Measurements from ENCODE around the gene CDK2. TPM values are rescaled to one million over a fixed set of nuclear protein-coding genes. Genes with fewer than 3 reads are reported as not detected.
A peak's percentile ranks its signal among the peaks of the same experiment; 100 is the strongest.

The CDK2 gene
- total and polyA plus RNA-seq, 9 of the 15 experiments (the other 6 are each of a cell fraction or from before 2014, with no cell fraction given): 17.4 to 213 (median 109) TPM

DNA sequence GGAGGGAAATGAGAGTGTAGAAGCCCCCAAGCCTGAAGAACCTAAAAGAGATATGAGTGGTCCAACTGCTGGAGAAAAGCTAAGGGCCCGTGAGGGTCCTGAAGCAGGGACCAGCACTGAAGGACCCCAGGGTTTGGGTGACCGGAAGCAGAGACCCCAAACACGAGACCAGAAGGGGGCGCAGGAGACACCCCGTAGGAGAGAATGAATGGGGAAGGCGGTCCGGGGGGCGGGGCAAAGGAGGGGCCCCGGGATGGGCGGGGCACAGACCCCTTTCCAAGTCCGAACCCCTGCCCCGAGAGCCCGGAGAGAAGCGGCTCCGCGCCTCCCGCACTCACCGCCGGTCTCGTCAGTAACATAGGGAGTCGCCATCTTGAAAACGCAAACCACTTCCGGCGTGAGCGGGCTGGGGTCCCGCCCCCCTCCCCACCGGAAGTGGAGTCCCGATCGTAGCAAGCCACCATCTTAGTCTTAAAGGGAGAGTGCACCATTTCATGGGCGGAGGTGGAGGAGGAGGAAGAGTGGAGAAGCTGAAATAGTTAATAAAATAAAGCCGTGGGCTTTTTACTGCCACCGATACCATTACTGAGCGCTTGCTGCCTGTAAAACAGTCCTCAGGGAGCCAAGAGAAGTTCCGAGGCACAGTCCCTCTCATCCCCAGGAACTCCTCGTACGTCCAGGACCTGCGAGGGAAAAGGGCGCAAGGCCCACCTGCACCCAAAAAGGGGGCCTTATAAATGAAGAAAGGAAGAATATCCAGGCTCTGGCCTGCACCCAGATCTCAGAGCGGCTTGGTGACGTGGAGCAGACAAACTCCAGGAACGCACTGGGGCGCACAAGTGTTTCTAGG, 39.7 kb upstream of the CDK2 start (continued):
- peak; percentile 32; the same call in 1 of the 2 replicates for TF ChIP-seq L3MBTL2 (IDR thresholded peaks at IDR 0.05)
- TF ChIP-seq, protein P1, sequence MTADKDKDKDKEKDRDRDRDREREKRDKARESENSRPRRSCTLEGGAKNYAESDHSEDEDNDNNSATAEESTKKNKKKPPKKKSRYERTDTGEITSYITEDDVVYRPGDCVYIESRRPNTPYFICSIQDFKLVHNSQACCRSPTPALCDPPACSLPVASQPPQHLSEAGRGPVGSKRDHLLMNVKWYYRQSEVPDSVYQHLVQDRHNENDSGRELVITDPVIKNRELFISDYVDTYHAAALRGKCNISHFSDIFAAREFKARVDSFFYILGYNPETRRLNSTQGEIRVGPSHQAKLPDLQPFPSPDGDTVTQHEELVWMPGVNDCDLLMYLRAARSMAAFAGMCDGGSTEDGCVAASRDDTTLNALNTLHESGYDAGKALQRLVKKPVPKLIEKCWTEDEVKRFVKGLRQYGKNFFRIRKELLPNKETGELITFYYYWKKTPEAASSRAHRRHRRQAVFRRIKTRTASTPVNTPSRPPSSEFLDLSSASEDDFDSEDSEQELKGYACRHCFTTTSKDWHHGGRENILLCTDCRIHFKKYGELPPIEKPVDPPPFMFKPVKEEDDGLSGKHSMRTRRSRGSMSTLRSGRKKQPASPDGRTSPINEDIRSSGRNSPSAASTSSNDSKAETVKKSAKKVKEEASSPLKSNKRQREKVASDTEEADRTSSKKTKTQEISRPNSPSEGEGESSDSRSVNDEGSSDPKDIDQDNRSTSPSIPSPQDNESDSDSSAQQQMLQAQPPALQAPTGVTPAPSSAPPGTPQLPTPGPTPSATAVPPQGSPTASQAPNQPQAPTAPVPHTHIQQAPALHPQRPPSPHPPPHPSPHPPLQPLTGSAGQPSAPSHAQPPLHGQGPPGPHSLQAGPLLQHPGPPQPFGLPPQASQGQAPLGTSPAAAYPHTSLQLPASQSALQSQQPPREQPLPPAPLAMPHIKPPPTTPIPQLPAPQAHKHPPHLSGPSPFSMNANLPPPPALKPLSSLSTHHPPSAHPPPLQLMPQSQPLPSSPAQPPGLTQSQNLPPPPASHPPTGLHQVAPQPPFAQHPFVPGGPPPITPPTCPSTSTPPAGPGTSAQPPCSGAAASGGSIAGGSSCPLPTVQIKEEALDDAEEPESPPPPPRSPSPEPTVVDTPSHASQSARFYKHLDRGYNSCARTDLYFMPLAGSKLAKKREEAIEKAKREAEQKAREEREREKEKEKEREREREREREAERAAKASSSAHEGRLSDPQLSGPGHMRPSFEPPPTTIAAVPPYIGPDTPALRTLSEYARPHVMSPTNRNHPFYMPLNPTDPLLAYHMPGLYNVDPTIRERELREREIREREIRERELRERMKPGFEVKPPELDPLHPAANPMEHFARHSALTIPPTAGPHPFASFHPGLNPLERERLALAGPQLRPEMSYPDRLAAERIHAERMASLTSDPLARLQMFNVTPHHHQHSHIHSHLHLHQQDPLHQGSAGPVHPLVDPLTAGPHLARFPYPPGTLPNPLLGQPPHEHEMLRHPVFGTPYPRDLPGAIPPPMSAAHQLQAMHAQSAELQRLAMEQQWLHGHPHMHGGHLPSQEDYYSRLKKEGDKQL (CRISPR knock-in tag; IDR thresholded peaks at IDR 0.05; ENCODE audit: borderline replicate concordance): 0 out of 2 replicates have a peak, but pooled peaks have one; percentile 7
- peak; percentile 72; the same call in 1 of the 2 replicates for TF ChIP-seq MYC (IDR thresholded peaks at IDR 0.05; ENCODE audit: low read depth, low read length)
- TF ChIP-seq MYC (CRISPR knock-in tag; IDR thresholded peaks at IDR 0.05; ENCODE audit: borderline replicate concordance, low read depth): no peak
- TF ChIP-seq, protein P2, sequence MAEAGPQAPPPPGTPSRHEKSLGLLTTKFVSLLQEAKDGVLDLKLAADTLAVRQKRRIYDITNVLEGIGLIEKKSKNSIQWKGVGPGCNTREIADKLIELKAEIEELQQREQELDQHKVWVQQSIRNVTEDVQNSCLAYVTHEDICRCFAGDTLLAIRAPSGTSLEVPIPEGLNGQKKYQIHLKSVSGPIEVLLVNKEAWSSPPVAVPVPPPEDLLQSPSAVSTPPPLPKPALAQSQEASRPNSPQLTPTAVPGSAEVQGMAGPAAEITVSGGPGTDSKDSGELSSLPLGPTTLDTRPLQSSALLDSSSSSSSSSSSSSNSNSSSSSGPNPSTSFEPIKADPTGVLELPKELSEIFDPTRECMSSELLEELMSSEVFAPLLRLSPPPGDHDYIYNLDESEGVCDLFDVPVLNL (CRISPR knock-in tag; IDR thresholded peaks at IDR 0.05; ENCODE audit: low read depth): no peak
- 0 out of 2 replicates have a peak, but pooled peaks have one; percentile 31 for TF ChIP-seq STAG1 (CRISPR knock-in tag; IDR thresholded peaks at IDR 0.05; ENCODE audit: borderline replicate concordance)
- peak; percentile 99 for TF ChIP-seq ETV1 (tag; conservative IDR thresholded peaks at IDR 0.05; ENCODE audit: low read depth)
- peak in 1 of 2 experiments; percentile 30; a peak in 2 of 4 replicates for TF ChIP-seq RAD21 (CRISPR knock-in tag; conservative IDR thresholded peaks at IDR 0.05 in 1 of 2, IDR thresholded peaks at IDR 0.05 in 1 of 2)
- TF ChIP-seq, protein P3, sequence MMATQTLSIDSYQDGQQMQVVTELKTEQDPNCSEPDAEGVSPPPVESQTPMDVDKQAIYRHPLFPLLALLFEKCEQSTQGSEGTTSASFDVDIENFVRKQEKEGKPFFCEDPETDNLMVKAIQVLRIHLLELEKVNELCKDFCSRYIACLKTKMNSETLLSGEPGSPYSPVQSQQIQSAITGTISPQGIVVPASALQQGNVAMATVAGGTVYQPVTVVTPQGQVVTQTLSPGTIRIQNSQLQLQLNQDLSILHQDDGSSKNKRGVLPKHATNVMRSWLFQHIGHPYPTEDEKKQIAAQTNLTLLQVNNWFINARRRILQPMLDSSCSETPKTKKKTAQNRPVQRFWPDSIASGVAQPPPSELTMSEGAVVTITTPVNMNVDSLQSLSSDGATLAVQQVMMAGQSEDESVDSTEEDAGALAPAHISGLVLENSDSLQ (IDR thresholded peaks at IDR 0.05): no peak
- TF ChIP-seq NELFE (IDR thresholded peaks at IDR 0.05; ENCODE audit: insufficient read depth, insufficient read length): no peak
- peak; percentile 16; the same call in 1 of the 2 replicates for TF ChIP-seq CHD2 (IDR thresholded peaks at IDR 0.05; ENCODE audit: low read depth, low read length)
- TF ChIP-seq TRIM24 (IDR thresholded peaks at IDR 0.05): peak; percentile 26 to 44; a peak in 3 of 4 replicates
- TF ChIP-seq, protein P4, sequence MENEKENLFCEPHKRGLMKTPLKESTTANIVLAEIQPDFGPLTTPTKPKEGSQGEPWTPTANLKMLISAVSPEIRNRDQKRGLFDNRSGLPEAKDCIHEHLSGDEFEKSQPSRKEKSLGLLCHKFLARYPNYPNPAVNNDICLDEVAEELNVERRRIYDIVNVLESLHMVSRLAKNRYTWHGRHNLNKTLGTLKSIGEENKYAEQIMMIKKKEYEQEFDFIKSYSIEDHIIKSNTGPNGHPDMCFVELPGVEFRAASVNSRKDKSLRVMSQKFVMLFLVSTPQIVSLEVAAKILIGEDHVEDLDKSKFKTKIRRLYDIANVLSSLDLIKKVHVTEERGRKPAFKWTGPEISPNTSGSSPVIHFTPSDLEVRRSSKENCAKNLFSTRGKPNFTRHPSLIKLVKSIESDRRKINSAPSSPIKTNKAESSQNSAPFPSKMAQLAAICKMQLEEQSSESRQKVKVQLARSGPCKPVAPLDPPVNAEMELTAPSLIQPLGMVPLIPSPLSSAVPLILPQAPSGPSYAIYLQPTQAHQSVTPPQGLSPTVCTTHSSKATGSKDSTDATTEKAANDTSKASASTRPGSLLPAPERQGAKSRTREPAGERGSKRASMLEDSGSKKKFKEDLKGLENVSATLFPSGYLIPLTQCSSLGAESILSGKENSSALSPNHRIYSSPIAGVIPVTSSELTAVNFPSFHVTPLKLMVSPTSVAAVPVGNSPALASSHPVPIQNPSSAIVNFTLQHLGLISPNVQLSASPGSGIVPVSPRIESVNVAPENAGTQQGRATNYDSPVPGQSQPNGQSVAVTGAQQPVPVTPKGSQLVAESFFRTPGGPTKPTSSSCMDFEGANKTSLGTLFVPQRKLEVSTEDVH (IDR thresholded peaks at IDR 0.05; ENCODE audit: low read depth, partially characterized antibody): peak; percentile 44
- no peak for TF ChIP-seq CAMTA2 (CRISPR knock-in tag; conservative IDR thresholded peaks at IDR 0.05)
- TF ChIP-seq ZNF324 (CRISPR knock-in tag; IDR thresholded peaks at IDR 0.05): no peak
- TF ChIP-seq GTF2E2 (tag; IDR thresholded peaks at IDR 0.05): no peak
